ENCODE measurements around the gene OCA2.

DNA sequence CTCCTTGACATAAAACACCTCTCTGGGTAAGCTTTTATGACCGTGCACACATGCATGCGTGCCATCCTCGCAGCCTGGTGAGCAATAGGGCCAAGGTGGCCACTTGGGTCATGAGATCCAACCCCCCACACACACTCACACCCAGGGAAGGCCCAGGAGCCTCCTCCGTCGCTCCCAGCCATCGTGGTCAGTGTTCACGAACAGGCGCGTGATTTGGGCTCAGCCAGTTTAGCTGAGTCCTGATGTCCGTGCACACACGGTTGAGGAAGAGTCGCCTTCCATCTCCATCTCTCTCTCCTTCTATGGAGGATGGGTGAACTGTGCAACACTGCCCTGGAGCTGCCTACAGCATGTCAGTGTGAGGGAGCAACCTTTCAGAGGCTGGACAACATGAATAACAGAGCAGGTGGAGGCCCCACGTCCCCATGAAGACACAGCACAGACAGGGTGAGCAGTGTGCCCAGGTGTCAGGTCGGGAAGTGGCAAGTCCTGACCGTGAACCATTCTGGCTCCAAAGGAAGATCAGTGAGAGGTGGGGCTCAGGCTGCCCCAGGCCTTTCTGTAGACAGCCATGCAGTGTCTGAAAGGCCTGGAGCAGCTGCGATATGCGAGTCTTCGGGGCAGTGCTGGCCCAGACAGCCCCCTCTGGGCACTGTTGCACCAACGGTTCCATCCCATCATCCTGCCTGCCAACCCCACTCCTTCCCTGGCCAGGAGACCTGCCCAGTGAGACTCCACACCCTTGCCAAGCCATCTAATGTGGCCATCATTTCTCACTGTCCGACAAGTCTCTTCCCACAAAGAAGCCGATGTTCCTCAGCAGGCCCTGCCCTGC, 253.4 kb downstream of the OCA2 start:
- TF ChIP-seq, protein P1, sequence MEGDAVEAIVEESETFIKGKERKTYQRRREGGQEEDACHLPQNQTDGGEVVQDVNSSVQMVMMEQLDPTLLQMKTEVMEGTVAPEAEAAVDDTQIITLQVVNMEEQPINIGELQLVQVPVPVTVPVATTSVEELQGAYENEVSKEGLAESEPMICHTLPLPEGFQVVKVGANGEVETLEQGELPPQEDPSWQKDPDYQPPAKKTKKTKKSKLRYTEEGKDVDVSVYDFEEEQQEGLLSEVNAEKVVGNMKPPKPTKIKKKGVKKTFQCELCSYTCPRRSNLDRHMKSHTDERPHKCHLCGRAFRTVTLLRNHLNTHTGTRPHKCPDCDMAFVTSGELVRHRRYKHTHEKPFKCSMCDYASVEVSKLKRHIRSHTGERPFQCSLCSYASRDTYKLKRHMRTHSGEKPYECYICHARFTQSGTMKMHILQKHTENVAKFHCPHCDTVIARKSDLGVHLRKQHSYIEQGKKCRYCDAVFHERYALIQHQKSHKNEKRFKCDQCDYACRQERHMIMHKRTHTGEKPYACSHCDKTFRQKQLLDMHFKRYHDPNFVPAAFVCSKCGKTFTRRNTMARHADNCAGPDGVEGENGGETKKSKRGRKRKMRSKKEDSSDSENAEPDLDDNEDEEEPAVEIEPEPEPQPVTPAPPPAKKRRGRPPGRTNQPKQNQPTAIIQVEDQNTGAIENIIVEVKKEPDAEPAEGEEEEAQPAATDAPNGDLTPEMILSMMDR (IDR thresholded peaks at IDR 0.05): no peak
- TF ChIP-seq POLR2A (IDR thresholded peaks at IDR 0.05): no peak
